ENCODE data around the gene PADI4. TPM values are rescaled to one million over a fixed set of nuclear protein-coding genes. Genes with fewer than 3 reads are reported as not detected.

Gene PADI4
- total and polyA plus RNA-seq, 2 of the 8 experiments (the other 6 are each of a cell fraction or from before 2014, with no cell fraction given), result 0.29 TPM; not detected in 1

GRCh38 chr1:17265162-17265561 is 42.8 kb upstream of the PADI4 start (continued):
- no peak for TF ChIP-seq GABPA (IDR thresholded peaks at IDR 0.05; ENCODE audit: borderline replicate concordance, insufficient read depth, low read length)

Data from H1 (cell line).